A549 (cell line): ENCODE results near the gene FLNB. TPM values are rescaled to one million over a fixed set of nuclear protein-coding genes. Genes with fewer than 3 reads are reported as not detected.

ENCODE experiments used
- ATAC-seq, 2 experiments: fragments of 200-7000 bp in 1 of 2; fragments of >200 bp in 1 of 2; cut with Nextera tagmentation in 1 of 2; cut with Tn5 transposase in 1 of 2; 3 replicates each; pipeline versions ENCODE4 v1.8.0 to v1.9.1; 2018 to 2020; ENCODE audit warnings: mild to moderate bottlenecking in 1 of 2, moderate library complexity in 1 of 2
- CTCF ChIA-PET: fragments of 300-600 bp; sonication (Branson Sonifier 250); formaldehyde crosslinking; extraction: SDS; loops from one replicate; lab custom pipeline; 2021; ENCODE audit warnings: antibody characterized with exemption, inconsistent platforms; lab: Yijun Ruan, JAX
- POLR2A ChIA-PET: fragments of 350-600 bp; formaldehyde crosslinking; extraction: SDS; loops from one replicate; lab custom pipeline; 2021; ENCODE audit warnings: antibody characterized with exemption, inconsistent platforms; lab: Yijun Ruan, JAX
- DNase-seq, 2 experiments: peaks; one replicate each; pipeline versions ENCODE4 v3.0.0 to v3.0.0-alpha.2; 2011 to 2016; ENCODE audit warnings: low read depth in 1 of 2, low spot score in 1 of 2
- FAIRE-seq: peaks from 2 replicates; lab custom pipeline; 2011; peaks lifted over from hg19 to GRCh38; lab: Jason Lieb, UNC
- H3K27ac ChIP-seq, 2 experiments: fragments of >200 bp; sonication (Bioruptor Twin); formaldehyde crosslinking; 3 replicates each; pipeline ENCODE4 v1.5.1; 2016 to 2017
- H3K4me1 ChIP-seq: fragments of >200 bp; sonication (Bioruptor Twin); formaldehyde crosslinking; 3 replicates; pipeline ENCODE4 v1.6.1; 2016
- H3K4me2 ChIP-seq: fragments of >200 bp; sonication (Bioruptor Twin); formaldehyde crosslinking; 3 replicates; pipeline ENCODE4 v1.6.1; 2016
- H3K4me3 ChIP-seq: fragments of >200 bp; sonication (Bioruptor Twin); formaldehyde crosslinking; 3 replicates; pipeline ENCODE4 v1.5.1; 2016
- H3K9me3 ChIP-seq: fragments of >200 bp; sonication (Bioruptor Twin); formaldehyde crosslinking; 3 replicates; pipeline ENCODE4 v1.6.1; 2016
- ATOH8 ChIP-seq: fragments of 250-450 bp; sonication (Bioruptor Pico); IDR thresholded peaks from 2 replicates; pipeline ENCODE4 v1.5.0; 2020; ENCODE audit warnings: low read depth, mild to moderate bottlenecking, moderate library complexity
- CEBPB ChIP-seq, 2 experiments: fragments of >200 bp in 1 of 2; sonication (Bioruptor Twin) in 1 of 2; formaldehyde crosslinking in 1 of 2; IDR thresholded peaks; 2 replicates each; pipeline ENCODE4 v1.6.1; 2012 to 2016
- CHD4 ChIP-seq: fragments of 200-600 bp; sonication (generic); IDR thresholded peaks from 2 replicates; pipeline ENCODE4 v1.6.1; 2016; ENCODE audit warnings: antibody characterized with exemption, mild to moderate bottlenecking, borderline replicate concordance
- EHF ChIP-seq: fragments of 250-450 bp; sonication (Bioruptor Pico); IDR thresholded peaks from 2 replicates; pipeline ENCODE4 v1.5.0; 2020; ENCODE audit warnings: mild to moderate bottlenecking
- EHMT2 ChIP-seq: fragments of 200-600 bp; sonication (generic); IDR thresholded peaks from 2 replicates; pipeline ENCODE4 v1.6.1; 2016; ENCODE audit warnings: antibody characterized with exemption, low read depth, mild to moderate bottlenecking, moderate library complexity
- EP300 ChIP-seq, 2 experiments: fragments of >200 bp; sonication (Bioruptor Twin); formaldehyde crosslinking; IDR thresholded peaks; 2 replicates in 1 of 2; 3 replicates in 1 of 2; pipeline ENCODE4 v1.6.1; 2016 to 2017
- FOSL2 ChIP-seq, 2 experiments: fragments of 450-650 bp in 1 of 2; fragments of >200 bp in 1 of 2; sonication (Bioruptor Twin) in 1 of 2; formaldehyde crosslinking; IDR thresholded peaks; 2 replicates each; pipeline versions ENCODE4 v1.5.0 to v1.6.1; 2016 to 2020; ENCODE audit warnings: mild to moderate bottlenecking in 1 of 2, moderate library complexity in 1 of 2
- GATA3 ChIP-seq: IDR thresholded peaks from 2 replicates; pipeline ENCODE4 v1.6.1; 2012; ENCODE audit warnings: borderline replicate concordance
- HES2 ChIP-seq: fragments of >200 bp; sonication (Bioruptor Twin); formaldehyde crosslinking; IDR thresholded peaks from 2 replicates; pipeline ENCODE4 v1.6.1; 2016
- HOXB5 ChIP-seq: fragments of 250-450 bp; sonication (Bioruptor Pico); IDR thresholded peaks from 2 replicates; pipeline ENCODE4 v1.5.0; 2020; ENCODE audit warnings: mild to moderate bottlenecking, moderate library complexity
- JUNB ChIP-seq: fragments of >200 bp; sonication (Bioruptor Twin); formaldehyde crosslinking; IDR thresholded peaks from 2 replicates; pipeline ENCODE4 v1.6.1; 2016
- KDM1A ChIP-seq: fragments of 200-600 bp; sonication (generic); IDR thresholded peaks from 2 replicates; pipeline ENCODE4 v1.6.1; 2016; ENCODE audit warnings: low read depth, mild to moderate bottlenecking
- MAX ChIP-seq: IDR thresholded peaks from 2 replicates; pipeline ENCODE4 v1.6.1; 2012
- NR3C1 ChIP-seq: fragments of >200 bp; sonication (Bioruptor Twin); formaldehyde crosslinking; IDR thresholded peaks from 3 replicates; pipeline ENCODE4 v1.6.1; 2017
- POLR2A ChIP-seq: IDR thresholded peaks from 2 replicates; pipeline ENCODE4 v1.6.1; 2012; ENCODE audit warnings: mild to moderate bottlenecking, low read length
- POLR2AphosphoS2 ChIP-seq: conservative IDR thresholded peaks from 2 replicates; pipeline ENCODE4 v1.6.1; 2012; ENCODE audit warnings: low read length, improper control_type of control experiment, inconsistent platforms
- RFX5 ChIP-seq: fragments of 450-650 bp; IDR thresholded peaks from 2 replicates; pipeline ENCODE4 v1.7.1; 2014; ENCODE audit warnings: antibody characterized with exemption, mild to moderate bottlenecking, moderate library complexity
- RNF2 ChIP-seq: fragments of 200-600 bp; sonication (generic); IDR thresholded peaks from 2 replicates; pipeline ENCODE4 v1.6.1; 2016; ENCODE audit warnings: low read depth, mild to moderate bottlenecking, antibody characterized with exemption, moderate library complexity, borderline replicate concordance
- SREBF2 ChIP-seq: fragments of 450-650 bp; IDR thresholded peaks from 2 replicates; pipeline ENCODE4 v1.6.1; 2014; ENCODE audit warnings: mild to moderate bottlenecking, moderate library complexity
- TP53 ChIP-seq: fragments of 250-450 bp; sonication (Bioruptor Pico); IDR thresholded peaks from 2 replicates; pipeline ENCODE4 v1.5.0; 2021; ENCODE audit warnings: mild to moderate bottlenecking, moderate library complexity
- ZSCAN20 ChIP-seq: fragments of 250-450 bp; sonication (Bioruptor Pico); IDR thresholded peaks from 2 replicates; pipeline ENCODE4 v1.8.0; 2022; ENCODE audit warnings: mild to moderate bottlenecking, moderate library complexity
- WGBS: methylation state at CpG from one replicate; pipeline ENCODE4 v1.1.6; 2017; ENCODE audit errors: missing lambda C conversion rate; 5-methylcytosine and 5-hydroxymethylcytosine counted together
- polyA plus RNA-seq, 4 experiments: library from polyadenylated mRNA; depleted of rRNA in 3 of 4; stranded (reverse); fragments of >200 nt; fragmentation: RNase III in 1 of 4; extraction: RNeasy Plus Mini Kit Qiagen cat#74134 plus additional on column Dnase treatment in 1 of 4; gene quantifications; 2 replicates in 3 of 4; 3 replicates in 1 of 4; pipeline ENCODE4 v1.2.3, GENCODE V29; 2011 to 2017
- TF ChIP-seq, protein P1 (sequence below): fragments of >200 bp; sonication (Bioruptor Twin); formaldehyde crosslinking; IDR thresholded peaks from 3 replicates; pipeline ENCODE4 v1.5.1; 2016

FLNB gene
- polyA plus RNA-seq, 2 of the 4 experiments (the other 2 are of a cell fraction): 235 to 439 TPM

GRCh38 chr3:58176185-58176530 lies 167.9 kb downstream of the FLNB start:
- ChIA-PET POLR2A (interaction anchor here (0.6 kb wide), 1 partner anchor 157 kb away, joined by 3 read pairs; no protein-coding TSS in a partner anchor), CTCF (interaction anchor here (0.7 to 6.4 kb wide), 3 partner anchors 10 to 41 kb away, joined by 3 to 49 read pairs (median 25); no protein-coding TSS in a partner anchor)
- TF ChIP-seq ATOH8 (CRISPR knock-in tag): no peak
- TF ChIP-seq JUNB: no peak
- no peak for TF ChIP-seq SREBF2
- no peak for TF ChIP-seq RFX5
- no peak for TF ChIP-seq RNF2
- TF ChIP-seq CHD4: no peak
- TF ChIP-seq GATA3: no peak
- no peak for TF ChIP-seq HOXB5 (CRISPR knock-in tag)
- no peak for TF ChIP-seq MAX
- TF ChIP-seq KDM1A: no peak
- TF ChIP-seq EHF: no peak
- TF ChIP-seq ZSCAN20 (CRISPR knock-in tag): no peak
- no peak for TF ChIP-seq NR3C1
- no peak for TF ChIP-seq CEBPB (IDR thresholded peaks at IDR 0.05)
- no peak for TF ChIP-seq HES2
- no peak for TF ChIP-seq EP300 (IDR thresholded peaks at IDR 0.05)
- TF ChIP-seq TP53: no peak
- no peak for TF ChIP-seq POLR2A
- TF ChIP-seq, protein P1, sequence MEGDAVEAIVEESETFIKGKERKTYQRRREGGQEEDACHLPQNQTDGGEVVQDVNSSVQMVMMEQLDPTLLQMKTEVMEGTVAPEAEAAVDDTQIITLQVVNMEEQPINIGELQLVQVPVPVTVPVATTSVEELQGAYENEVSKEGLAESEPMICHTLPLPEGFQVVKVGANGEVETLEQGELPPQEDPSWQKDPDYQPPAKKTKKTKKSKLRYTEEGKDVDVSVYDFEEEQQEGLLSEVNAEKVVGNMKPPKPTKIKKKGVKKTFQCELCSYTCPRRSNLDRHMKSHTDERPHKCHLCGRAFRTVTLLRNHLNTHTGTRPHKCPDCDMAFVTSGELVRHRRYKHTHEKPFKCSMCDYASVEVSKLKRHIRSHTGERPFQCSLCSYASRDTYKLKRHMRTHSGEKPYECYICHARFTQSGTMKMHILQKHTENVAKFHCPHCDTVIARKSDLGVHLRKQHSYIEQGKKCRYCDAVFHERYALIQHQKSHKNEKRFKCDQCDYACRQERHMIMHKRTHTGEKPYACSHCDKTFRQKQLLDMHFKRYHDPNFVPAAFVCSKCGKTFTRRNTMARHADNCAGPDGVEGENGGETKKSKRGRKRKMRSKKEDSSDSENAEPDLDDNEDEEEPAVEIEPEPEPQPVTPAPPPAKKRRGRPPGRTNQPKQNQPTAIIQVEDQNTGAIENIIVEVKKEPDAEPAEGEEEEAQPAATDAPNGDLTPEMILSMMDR: no peak
- TF ChIP-seq EHMT2: no peak
- DNase-seq (no peak), FAIRE-seq (no peak), ATAC-seq (no peak)
- peak overlapping the region; percentile 56; the same call in 2 of the 3 replicates for H3K4me2 ChIP-seq
- no peaks in the 10 kb centered on the region for H3K9me3 ChIP-seq
- H3K4me3 ChIP-seq: no peak overlapping the region
- H3K4me1 ChIP-seq: peaks cover 85% of the 10 kb centered on the region
- 94% methylated on average over 3 of the region's 3 CpGs for WGBS
- H3K27ac ChIP-seq: peak overlapping the region; percentile 74 to 98

GRCh38 chr3:58176827-58177489 lies 168.7 kb downstream of the FLNB start:
- no peak for TF ChIP-seq MAX
- peak; percentile 87; the same call in 1 of the 2 replicates for TF ChIP-seq POLR2AphosphoS2
- no peak for TF ChIP-seq FOSL2 (IDR thresholded peaks at IDR 0.05)
- TF ChIP-seq FOSL2 (CRISPR knock-in tag; IDR thresholded peaks at IDR 0.05): 0 out of 2 replicates have a peak, but pooled peaks have one; percentile 16
- FAIRE-seq: no peak
- peak; percentile 1 to 23; a peak in 3 of 6 replicates for ATAC-seq
- peak overlapping the region; percentile 74 to 98 for H3K27ac ChIP-seq
- ChIA-PET CTCF (interaction anchor here (0.6 to 6.4 kb wide), 23 partner anchors 9 to 318 kb away, joined by 3 to 49 read pairs (median 4); no protein-coding TSS in a partner anchor), POLR2A (no interaction called here)
- H3K4me2 ChIP-seq: peak overlapping the region; percentile 59
- no peak overlapping the region for H3K4me3 ChIP-seq
- WGBS: 85% methylated on average over 6 of the region's 10 CpGs
- DNase-seq: no peak
- H3K9me3 ChIP-seq: no peaks in the 10 kb centered on the region
- H3K4me1 ChIP-seq: peaks cover 85% of the 10 kb centered on the region
